ENCODE data around the gene FAAP100. TPM values are rescaled to one million over a fixed set of nuclear protein-coding genes. Genes with fewer than 3 reads are reported as not detected.

FAAP100 gene
- total RNA-seq, 2 experiments from 2014 or later, result 29.0 TPM

DNA sequence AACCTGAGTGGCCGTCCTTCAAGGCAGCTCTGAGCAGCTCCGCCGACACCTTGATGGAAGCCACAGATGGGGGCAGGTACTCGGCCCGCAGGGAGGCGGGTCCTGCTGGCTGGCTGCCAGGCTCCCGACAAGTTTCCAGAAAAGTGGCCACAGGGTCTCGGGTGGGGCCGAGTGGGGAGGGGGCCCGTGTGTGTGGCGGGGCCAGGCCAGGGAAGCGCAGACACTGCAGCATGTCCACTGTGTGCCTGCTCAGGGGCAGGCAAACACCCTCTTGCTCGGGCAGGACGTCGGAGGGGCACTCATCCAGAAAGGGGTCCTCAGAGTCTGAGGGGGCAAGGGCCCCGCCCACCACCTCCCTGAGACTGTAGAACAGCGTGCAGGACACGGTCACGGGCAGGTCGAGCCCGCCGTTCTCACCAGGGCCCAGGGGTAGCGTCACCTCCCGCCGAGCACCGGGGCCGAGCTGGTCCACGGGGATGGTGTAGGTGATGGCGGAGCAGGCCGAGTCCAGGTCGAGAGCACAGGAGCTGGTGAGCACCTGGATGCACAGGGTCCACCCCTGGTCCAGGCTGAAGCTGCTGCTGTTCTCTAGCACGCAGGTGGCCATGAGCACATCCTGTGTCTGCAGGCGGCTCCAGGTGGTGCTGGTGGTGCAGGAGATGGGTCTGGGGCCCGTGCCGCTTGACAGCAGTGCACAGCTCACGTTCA is 5.1 kb downstream of the FAAP100 start:
- no peak overlapping the region for H3K27ac Mint-ChIP-seq
- H3K4me1 Mint-ChIP-seq, result peaks cover 19% of the 10 kb centered on the region
- no peak for DNase-seq
- H3K9me3 Mint-ChIP-seq, result no peaks in the 10 kb centered on the region
- no peaks in the 10 kb centered on the region for H3K27me3 Mint-ChIP-seq
- POLR2A ChIA-PET, result no interaction called here
- CTCF ChIA-PET, result no interaction called here
- H3K36me3 Mint-ChIP-seq (ENCODE audit: low read depth), result peaks cover 19% of the 10 kb centered on the region
- H3K4me3 Mint-ChIP-seq, result no peak overlapping the region

DNA sequence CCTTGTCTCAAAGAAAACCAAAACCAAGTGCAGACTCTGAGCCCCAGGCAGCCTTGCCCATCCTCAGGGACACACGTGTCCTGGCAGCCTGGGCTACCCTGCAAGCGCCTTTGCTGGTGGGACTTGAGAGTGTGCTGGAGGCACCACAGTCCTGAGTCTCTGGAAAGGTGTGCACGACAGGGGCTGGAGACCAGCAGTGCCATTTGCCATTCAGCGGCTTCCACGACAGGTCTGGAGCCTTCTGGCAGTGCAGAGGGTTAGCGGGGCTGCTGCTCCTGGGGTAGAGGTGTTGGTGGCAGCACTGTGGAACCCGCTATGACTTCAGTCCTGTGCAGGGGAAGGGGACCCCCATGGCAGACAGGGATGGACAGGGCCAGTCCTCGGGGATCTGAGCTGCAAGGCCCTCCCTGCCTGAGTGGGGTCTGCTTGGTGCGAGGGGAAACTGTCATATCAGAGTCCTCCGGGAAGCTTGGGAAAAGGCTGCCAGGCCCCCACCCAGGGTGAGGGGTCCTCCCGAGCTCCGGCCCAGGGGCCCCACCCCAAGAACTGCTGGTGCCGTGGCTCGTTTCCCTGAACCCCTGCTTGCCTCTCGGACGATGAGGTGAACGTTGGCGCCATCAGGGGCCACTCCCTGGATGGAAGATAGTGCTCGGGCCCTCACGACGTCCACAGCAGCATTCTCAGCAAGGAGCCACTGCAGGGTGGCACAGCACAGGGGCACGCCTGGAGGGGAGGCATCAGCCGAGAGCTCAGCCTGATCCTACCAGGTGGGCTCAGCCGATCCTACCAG is 6.8 kb downstream of the FAAP100 start:
- Mint-ChIP-seq H3K36me3 (ENCODE audit: low read depth) (peaks cover 19% of the 10 kb centered on the region), H3K27ac (no peak overlapping the region), H3K27me3 (no peaks in the 10 kb centered on the region), H3K4me1 (peaks cover 10% of the 10 kb centered on the region), H3K4me3 (no peak overlapping the region), H3K9me3 (no peaks in the 10 kb centered on the region)
- ChIA-PET CTCF (no interaction called here), POLR2A (no interaction called here)
- DNase-seq, result no peak

DNA sequence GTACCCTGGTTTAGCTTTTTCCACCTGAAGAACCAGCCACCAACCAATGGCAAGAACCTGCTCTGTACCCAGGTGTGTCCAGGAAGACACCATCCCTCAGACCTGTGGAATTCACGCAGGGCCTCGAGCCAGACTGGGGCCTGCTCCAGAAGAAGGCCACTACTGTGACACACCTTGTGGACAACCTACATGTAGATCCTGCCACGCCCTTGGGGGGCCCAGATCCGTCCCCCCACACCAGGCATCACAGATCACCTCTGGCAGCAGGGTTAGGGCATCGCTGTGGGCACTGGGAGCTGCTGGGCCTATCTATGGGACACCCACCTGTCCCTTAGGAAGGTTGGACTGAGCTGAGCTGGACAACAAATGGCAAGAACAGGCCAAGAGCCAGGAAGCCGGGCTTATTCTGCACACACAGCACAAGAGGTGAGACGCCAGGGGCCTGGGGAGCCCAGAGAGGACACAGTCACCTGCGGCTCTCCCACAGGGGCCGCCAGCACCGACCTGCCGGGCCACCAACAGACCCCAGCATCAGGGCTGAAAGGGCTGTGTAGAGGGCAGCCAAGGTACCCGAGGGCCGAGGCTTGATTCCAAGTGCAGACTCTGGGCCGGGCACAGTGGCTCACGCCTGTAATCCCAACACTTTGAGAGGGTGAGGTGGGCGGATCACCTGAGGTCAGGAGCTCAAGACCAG is 7.7 kb downstream of the FAAP100 start:
- Mint-ChIP-seq H3K27ac (no peak overlapping the region), H3K36me3 (ENCODE audit: low read depth) (peaks cover 12% of the 10 kb centered on the region), H3K4me3 (no peak overlapping the region), H3K27me3 (no peaks in the 10 kb centered on the region), H3K4me1 (peaks cover under 1% of the 10 kb centered on the region), H3K9me3 (no peaks in the 10 kb centered on the region)
- no peak for DNase-seq
- POLR2A ChIA-PET, result interaction anchor here (0.8 to 2.2 kb wide), 2 partner anchors 7 to 11 kb away, joined by 3 to 6 read pairs; partner anchors contain the start of gene FAAP100
- CTCF ChIA-PET, result no interaction called here

DNA sequence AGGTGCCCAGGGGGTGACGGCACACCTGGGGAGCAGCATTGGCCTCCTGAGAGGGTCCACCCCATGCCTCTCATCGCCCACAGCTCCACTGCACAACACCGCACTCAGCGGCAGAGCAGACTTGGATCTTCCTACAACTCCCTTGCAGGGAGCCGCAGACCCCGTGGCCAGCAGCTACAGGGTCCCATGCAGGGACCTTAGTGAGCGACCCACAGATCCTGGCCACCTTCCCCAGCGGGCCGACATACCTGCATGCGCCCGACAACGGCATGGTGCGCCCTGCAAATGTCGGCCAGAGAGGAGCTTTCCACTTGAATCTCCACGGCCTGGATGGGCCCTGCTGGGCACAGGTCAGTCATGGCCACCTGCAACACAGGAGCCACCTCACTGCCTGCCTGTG is 8.4 kb downstream of the FAAP100 start:
- POLR2A ChIA-PET, result interaction anchor here (0.8 to 2.2 kb wide), 2 partner anchors 8 to 10 kb away, joined by 3 to 6 read pairs; partner anchors contain the start of gene FAAP100
- no peak for DNase-seq
- CTCF ChIA-PET, result no interaction called here

DNA sequence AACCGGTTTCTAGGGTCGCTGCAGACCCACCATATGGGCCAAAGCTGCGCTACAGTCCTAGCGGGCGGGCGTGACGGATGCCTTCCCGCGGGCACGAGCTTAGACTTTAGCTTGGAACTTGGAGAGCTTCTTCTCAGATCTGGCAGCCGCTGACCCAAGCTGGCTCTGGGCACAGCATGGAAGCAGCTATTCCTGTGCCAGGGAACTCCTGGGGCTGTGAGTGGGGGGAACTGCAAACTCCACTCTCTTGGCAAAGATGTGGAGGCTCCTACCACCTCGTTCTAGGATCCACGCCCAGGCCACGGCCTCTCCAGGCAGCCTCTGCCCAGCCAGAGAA is 8.8 kb downstream of the FAAP100 start:
- Mint-ChIP-seq H3K9me3 (no peaks in the 10 kb centered on the region), H3K4me1 (no peaks in the 10 kb centered on the region), H3K4me3 (no peak overlapping the region), H3K27ac (no peak overlapping the region), H3K36me3 (ENCODE audit: low read depth) (peaks cover 8% of the 10 kb centered on the region), H3K27me3 (no peaks in the 10 kb centered on the region)
- DNase-seq, result no peak
- ChIA-PET POLR2A (interaction anchor here (2.2 kb wide), 1 partner anchor 9 kb away, joined by 6 read pairs; the partner anchor contains the start of gene FAAP100), CTCF (no interaction called here)

More for the DNA sequence above, 8.4 kb downstream of the FAAP100 start:
- Mint-ChIP-seq H3K27ac (no peak overlapping the region), H3K4me3 (no peak overlapping the region), H3K36me3 (ENCODE audit: low read depth) (peaks cover 8% of the 10 kb centered on the region), H3K9me3 (no peaks in the 10 kb centered on the region), H3K27me3 (no peaks in the 10 kb centered on the region), H3K4me1 (no peaks in the 10 kb centered on the region)

DNA sequence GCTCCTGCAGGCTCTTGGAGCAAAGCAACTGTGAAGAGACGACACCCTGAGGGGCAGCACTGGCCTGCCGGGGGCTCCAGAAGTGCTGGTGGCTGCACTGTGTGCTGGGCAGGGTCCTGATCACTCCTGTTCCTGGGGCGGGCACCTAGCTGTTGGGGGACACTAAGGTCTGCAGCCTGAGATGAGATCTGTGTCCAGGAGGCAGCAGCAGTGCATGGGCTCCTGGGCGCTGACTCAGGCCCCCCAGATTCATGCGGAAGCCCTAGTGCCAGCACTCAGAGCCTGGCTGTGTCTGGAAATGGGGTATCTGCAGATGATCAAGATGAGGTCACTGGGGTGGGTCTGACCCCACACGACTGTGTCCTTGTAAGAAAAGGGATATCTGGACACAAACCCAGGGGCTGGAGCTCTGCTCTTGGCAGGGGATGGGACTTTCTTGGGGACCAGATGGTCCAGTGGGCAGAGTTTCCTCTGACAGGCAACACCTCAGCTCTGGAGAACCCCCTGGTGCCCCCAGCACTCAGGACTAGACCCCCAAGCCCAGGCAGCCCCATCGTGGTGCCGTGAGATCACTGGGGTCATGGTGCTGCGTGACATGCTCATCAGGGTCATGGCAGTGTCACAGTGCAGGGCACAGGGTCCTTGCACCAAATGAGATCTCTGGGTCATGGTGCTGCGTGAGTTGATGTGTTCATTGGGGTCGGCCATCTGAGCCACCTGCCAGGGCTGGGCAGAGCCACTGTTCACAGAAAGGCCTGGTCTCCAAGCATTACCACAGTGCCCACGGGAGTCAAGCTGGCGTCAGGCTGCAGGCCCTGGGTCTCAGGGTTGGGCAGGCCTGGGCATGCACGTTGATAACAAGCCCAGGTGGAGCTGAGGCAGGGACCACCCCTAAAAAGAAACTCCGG is 9.5 kb downstream of the FAAP100 start:
- no peaks in the 10 kb centered on the region for H3K27me3 Mint-ChIP-seq
- H3K27ac Mint-ChIP-seq, result no peak overlapping the region
- peaks cover 8% of the 10 kb centered on the region for H3K36me3 Mint-ChIP-seq (ENCODE audit: low read depth)
- H3K4me3 Mint-ChIP-seq, result no peak overlapping the region
- DNase-seq, result no peak
- ChIA-PET POLR2A (interaction anchor here (2.2 kb wide), 1 partner anchor 9 kb away, joined by 6 read pairs; the partner anchor contains the start of gene FAAP100), CTCF (no interaction called here)
- H3K9me3 Mint-ChIP-seq, result no peaks in the 10 kb centered on the region
- H3K4me1 Mint-ChIP-seq, result no peaks in the 10 kb centered on the region

DNA sequence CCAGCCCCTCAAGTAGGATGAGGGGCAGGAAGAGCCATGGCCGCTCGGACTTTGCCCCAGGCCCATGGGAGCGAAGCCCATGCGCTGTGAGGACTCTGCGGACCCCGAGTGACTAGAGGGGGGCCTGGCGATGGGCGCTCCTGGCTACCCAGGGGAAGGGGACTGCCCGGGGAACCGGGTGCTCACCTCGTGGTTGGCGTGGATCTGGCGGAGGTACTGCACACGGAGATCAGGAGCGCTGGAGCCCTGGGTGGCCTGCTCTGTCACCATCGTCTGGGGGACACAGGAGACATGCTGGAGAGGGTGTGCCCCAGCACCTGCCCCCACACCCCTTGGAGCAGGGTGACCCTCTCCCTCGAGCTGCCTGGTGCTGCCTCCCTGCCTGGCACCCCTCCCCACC is 11.0 kb downstream of the FAAP100 start:
- H3K4me3 Mint-ChIP-seq, result no peak overlapping the region
- CTCF ChIA-PET, result no interaction called here
- DNase-seq, result no peak
- no peak overlapping the region for H3K27ac Mint-ChIP-seq
- H3K27me3 Mint-ChIP-seq, result peaks cover 4% of the 10 kb centered on the region
- no peaks in the 10 kb centered on the region for H3K9me3 Mint-ChIP-seq
- H3K36me3 Mint-ChIP-seq (ENCODE audit: low read depth), result peaks cover 4% of the 10 kb centered on the region
- no peaks in the 10 kb centered on the region for H3K4me1 Mint-ChIP-seq
- POLR2A ChIA-PET, result no interaction called here

DNA sequence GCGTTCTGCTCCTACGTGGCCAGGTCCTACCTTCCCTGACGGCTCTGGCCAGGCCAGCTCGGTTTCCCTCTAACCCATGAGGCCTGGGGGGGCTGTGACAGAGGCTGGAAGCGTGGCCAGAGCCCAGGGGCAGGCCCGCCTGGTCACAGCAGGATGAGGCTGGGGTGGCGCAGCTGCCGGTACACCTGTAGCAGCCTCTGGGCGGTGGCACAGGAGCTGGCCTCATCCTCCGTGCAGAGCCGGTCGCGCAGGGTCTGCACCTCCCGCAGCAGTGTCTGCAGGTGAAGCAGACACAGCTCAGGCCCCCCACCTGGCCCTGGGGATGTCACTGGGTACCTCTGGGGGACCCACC is 11.5 kb downstream of the FAAP100 start:
- ChIA-PET POLR2A (no interaction called here), CTCF (no interaction called here)
- Mint-ChIP-seq H3K9me3 (no peaks in the 10 kb centered on the region), H3K27me3 (peaks cover 9% of the 10 kb centered on the region), H3K4me3 (no peak overlapping the region), H3K4me1 (no peaks in the 10 kb centered on the region), H3K36me3 (ENCODE audit: low read depth) (peaks cover 2% of the 10 kb centered on the region), H3K27ac (no peak overlapping the region)
- DNase-seq, result no peak

DNA sequence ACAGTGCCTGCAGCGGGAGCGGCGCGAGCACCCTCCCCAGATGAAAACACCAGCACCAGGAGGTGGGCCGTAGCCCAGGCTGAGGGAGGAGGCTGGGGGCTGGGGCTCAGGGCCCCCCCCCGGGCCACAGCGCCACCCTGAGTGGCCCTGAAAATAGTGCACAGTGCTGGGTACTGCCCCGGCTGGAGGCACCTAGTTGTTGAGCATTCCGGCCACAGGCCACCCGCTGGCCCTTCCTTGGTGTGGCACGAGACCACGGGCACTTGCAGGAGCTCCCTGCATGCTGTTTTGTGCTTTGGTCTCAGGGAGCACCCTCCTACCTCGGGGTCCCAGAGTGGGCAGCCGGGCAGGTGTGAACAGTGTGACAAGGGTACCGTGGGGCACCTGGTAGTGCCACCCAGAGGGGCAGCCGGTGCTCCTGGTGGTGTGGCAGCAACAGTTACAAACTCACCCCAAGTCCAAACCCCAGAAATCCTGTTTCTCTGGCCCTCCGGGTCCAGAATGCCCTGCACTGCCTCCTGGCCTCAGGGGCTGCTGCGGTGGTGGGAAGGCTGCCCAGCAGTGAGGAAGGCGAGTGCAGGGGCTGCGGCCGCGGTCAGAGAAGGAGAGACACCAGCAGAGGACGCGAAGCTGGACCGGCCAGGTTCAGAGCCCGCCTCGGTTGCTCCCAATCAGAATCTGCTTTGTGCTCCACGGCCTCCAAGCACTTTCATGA is 12.0 kb downstream of the FAAP100 start:
- Mint-ChIP-seq H3K27me3 (peaks cover 9% of the 10 kb centered on the region), H3K9me3 (no peaks in the 10 kb centered on the region), H3K4me1 (no peaks in the 10 kb centered on the region), H3K27ac (no peak overlapping the region), H3K4me3 (no peak overlapping the region), H3K36me3 (ENCODE audit: low read depth) (peaks cover under 1% of the 10 kb centered on the region)
- ChIA-PET CTCF (no interaction called here), POLR2A (no interaction called here)
- DNase-seq, result no peak

DNA sequence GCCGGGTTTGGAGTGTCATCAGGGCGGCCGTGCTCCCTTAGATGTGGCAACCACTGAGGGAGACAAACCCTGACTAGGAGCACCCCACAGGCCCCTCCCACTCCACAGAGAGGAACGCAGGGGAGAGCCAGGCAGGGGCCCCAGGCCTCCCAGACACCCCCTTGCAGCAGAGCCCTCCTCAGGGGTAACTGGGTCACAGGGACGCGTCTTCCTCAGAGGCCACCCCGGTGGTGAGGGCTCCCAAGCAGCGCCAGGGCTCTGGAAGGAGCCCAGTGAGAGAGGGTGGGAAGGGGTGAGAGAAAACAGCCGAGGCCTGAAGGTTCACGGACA is 12.6 kb downstream of the FAAP100 start:
- no peaks in the 10 kb centered on the region for H3K36me3 Mint-ChIP-seq (ENCODE audit: low read depth)
- ChIA-PET CTCF (no interaction called here), POLR2A (interaction anchor here (1.5 kb wide), 1 partner anchor 9 kb away, joined by 4 read pairs; no protein-coding TSS in a partner anchor)
- H3K9me3 Mint-ChIP-seq, result no peaks in the 10 kb centered on the region
- DNase-seq, result no peak
- no peaks in the 10 kb centered on the region for H3K4me1 Mint-ChIP-seq
- no peak overlapping the region for H3K27ac Mint-ChIP-seq
- H3K27me3 Mint-ChIP-seq, result peaks cover 9% of the 10 kb centered on the region
- no peak overlapping the region for H3K4me3 Mint-ChIP-seq

DNA sequence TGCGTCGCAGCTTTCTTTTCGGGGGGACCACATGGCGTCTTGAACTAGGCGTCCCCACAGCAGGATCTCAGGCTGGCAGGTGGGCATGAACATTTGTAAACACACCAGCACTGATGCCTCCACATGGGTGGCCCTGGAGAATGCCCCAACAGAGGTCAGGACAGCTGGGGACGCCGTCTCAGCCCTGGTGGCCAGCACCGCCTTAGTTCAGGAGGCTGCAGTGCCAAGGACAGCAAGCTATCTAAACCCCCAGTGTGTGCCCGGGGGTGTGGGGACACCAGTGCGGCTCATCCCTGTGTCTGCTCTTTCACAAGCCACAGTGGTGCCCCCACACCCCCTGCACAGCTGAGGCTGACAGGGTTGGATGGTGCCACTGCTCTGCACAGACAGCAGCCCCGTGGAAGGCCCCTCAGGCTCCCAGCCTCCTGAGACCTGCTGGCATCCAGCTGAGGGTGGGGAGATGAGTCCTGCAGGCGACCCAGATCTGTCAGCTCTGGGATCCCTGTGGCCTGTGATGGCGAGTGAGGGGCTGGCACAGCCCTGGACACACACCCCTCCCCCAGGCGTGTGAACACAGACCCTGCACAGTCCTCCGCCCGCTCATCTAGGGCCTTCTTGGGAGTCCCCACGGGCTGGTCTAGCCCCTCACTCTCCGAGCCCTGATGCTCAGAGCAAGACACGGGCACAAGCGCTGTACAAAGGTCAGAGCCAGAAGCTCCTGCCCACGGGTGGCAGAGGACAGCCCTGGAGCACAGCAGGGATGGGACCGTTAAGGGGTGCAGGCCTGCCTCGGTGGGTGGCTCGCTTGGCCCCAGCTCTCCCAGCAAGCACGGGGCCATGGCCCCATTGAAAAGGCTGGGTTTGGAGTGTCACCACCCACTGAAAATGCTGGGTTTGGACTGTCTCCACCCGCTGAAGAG is 13.2 kb downstream of the FAAP100 start:
- Mint-ChIP-seq H3K9me3 (no peaks in the 10 kb centered on the region), H3K4me3 (no peak overlapping the region), H3K27ac (no peak overlapping the region), H3K36me3 (ENCODE audit: low read depth) (no peaks in the 10 kb centered on the region), H3K4me1 (no peaks in the 10 kb centered on the region), H3K27me3 (peaks cover 10% of the 10 kb centered on the region)
- ChIA-PET CTCF (interaction anchor here (1.4 kb wide), 1 partner anchor 13 kb away, joined by 4 read pairs; the partner anchor contains the start of gene FAAP100), POLR2A (interaction anchor here (0.5 to 1.5 kb wide), 5 partner anchors 9 to 26 kb away, joined by 3 to 4 read pairs (median 3); partner anchors contain the start of gene ACTG1)
- DNase-seq, result no peak

All from activated CD4-positive, alpha-beta memory T cell treated with anti-CD3 and anti-CD28 coated beads, Interleukin-2, amount 10 ng/mL, durations not matched to agents 7 days and 5 days (primary cell).